GM23338 (cell line): ENCODE data around the gene CLGN.

Experiments used
- CREB1 ChIP-seq: fragments of 250-450 bp; sonication (Bioruptor Pico); IDR thresholded peaks from 2 replicates; pipeline ENCODE4 v1.5.0; 2020; ENCODE audit warnings: low read depth, mild to moderate bottlenecking, moderate library complexity
- EZH2 ChIP-seq: fragments of 200-600 bp; sonication (generic); IDR thresholded peaks from one replicate; pipeline ENCODE4 v1.8.0; 2017; ENCODE audit warnings: antibody characterized with exemption, mild to moderate bottlenecking, low read depth; ENCODE audit not compliant: unreplicated experiment
- TF ChIP-seq, protein P1 (sequence below), 2 experiments: fragments of 200-600 bp in 1 of 2; sonication (generic) in 1 of 2; conservative IDR thresholded peaks; 2 replicates each; pipeline versions ENCODE4 v1.5.1 to v1.6.1; 2016 to 2017; ENCODE audit warnings: antibody characterized with exemption in 2 of 2, low read depth in 2 of 2, mild to moderate bottlenecking in 2 of 2, moderate library complexity in 1 of 2

DNA sequence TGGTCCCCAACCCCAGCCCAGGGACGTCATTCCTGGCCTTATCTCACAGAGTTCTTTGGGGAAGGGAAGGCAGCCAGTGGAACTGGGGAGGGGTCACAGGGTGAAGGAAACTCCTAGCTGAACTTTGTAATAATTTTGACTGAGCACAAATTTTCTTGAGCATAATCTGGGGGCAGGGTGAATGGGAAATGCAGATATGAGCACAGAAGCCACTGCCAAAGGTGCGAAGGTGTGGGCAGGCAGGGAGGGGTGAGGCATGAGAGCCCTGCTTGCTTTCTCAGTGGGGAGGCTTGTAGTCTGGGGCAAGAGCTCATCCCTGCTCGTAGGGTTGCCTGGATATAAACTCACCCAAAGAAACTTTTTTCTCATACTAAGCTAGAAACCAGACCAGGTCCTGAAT lies 35.7 kb upstream of the CLGN start:
- no peak for TF ChIP-seq CREB1 (CRISPR knock-in tag)
- TF ChIP-seq, protein P1, sequence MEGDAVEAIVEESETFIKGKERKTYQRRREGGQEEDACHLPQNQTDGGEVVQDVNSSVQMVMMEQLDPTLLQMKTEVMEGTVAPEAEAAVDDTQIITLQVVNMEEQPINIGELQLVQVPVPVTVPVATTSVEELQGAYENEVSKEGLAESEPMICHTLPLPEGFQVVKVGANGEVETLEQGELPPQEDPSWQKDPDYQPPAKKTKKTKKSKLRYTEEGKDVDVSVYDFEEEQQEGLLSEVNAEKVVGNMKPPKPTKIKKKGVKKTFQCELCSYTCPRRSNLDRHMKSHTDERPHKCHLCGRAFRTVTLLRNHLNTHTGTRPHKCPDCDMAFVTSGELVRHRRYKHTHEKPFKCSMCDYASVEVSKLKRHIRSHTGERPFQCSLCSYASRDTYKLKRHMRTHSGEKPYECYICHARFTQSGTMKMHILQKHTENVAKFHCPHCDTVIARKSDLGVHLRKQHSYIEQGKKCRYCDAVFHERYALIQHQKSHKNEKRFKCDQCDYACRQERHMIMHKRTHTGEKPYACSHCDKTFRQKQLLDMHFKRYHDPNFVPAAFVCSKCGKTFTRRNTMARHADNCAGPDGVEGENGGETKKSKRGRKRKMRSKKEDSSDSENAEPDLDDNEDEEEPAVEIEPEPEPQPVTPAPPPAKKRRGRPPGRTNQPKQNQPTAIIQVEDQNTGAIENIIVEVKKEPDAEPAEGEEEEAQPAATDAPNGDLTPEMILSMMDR (conservative IDR thresholded peaks at IDR 0.05; ENCODE audit: low read depth in 2 of 2), result no peak
- TF ChIP-seq EZH2, result no peak
